ENCODE results near the gene ZCCHC14.

GRCh38 chr16:87465879-87466278, 26.9 kb downstream of the ZCCHC14 start:
- no peak for TF ChIP-seq CTCF (IDR thresholded peaks at IDR 0.05 in 2 of 3, conservative IDR thresholded peaks at IDR 0.05 in 1 of 3; ENCODE audit: borderline replicate concordance in 1 of 3, insufficient read depth in 1 of 3, low read depth in 2 of 3, low read length in 2 of 3)
- TF ChIP-seq POLR2A (IDR thresholded peaks at IDR 0.05; ENCODE audit: borderline replicate concordance, extremely low read depth, insufficient read depth, insufficient read length): no peak
- TF ChIP-seq EGR1 (IDR thresholded peaks at IDR 0.05; ENCODE audit: low read depth): no peak
- no peak for TF ChIP-seq EZH2phosphoT487 (IDR thresholded peaks at IDR 0.05; ENCODE audit: borderline replicate concordance)
- TF ChIP-seq YY1 (IDR thresholded peaks at IDR 0.05; ENCODE audit: extremely low read depth, insufficient replicate concordance, low read depth, low read length): no peak
- TF ChIP-seq RAD21 (IDR thresholded peaks at IDR 0.05; ENCODE audit: low read depth): no peak
- TF ChIP-seq POLR2AphosphoS5 (IDR thresholded peaks at IDR 0.05; ENCODE audit: low read depth, low read length): no peak
- no peak for TF ChIP-seq EZH2 (IDR thresholded peaks at IDR 0.05)

Data from HCT116 (cell line).